MCF 10A (cell line): Measurements from ENCODE around the gene HSD17B8. TPM values are rescaled to one million over a fixed set of nuclear protein-coding genes. Genes with fewer than 3 reads are reported as not detected.

Experiments used
- BruUV-seq: library from RNA; stranded (reverse); fragments of 400-500 nt; replicated peaks from 2 replicates; lab custom pipeline; 2021; lab: Mats Ljungman, UMichigan
- CTCF ChIA-PET: fragments of 300-600 bp; sonication (Branson Sonifier 250); formaldehyde crosslinking; extraction: SDS; loops from one replicate; lab custom pipeline; 2021; ENCODE audit warnings: antibody characterized with exemption, inconsistent platforms; lab: Yijun Ruan, JAX
- POLR2A ChIA-PET: fragments of 300-600, 350-650 bp; sonication (Branson Sonifier 250); formaldehyde crosslinking; extraction: SDS; loops from one replicate; lab custom pipeline; 2020; ENCODE audit warnings: antibody characterized with exemption, inconsistent platforms; lab: Yijun Ruan, JAX
- DNase-seq: peaks from one replicate; pipeline ENCODE4 v3.0.0-alpha.2; 2018; ENCODE audit not compliant: unreplicated experiment
- H3K27ac Mint-ChIP-seq: one replicate; pipeline ENCODE4 v1.8.0; 2022; ENCODE audit warnings: mild to moderate bottlenecking, low read depth, mixed read lengths; ENCODE audit not compliant: unreplicated experiment
- H3K27me3 Mint-ChIP-seq: one replicate; pipeline ENCODE4 v1.8.0; 2022; ENCODE audit warnings: mixed read lengths; ENCODE audit not compliant: insufficient read depth, unreplicated experiment
- H3K36me3 Mint-ChIP-seq: one replicate; pipeline ENCODE4 v1.8.0; 2022; ENCODE audit warnings: mild to moderate bottlenecking, moderate library complexity, mixed read lengths; ENCODE audit not compliant: insufficient read depth, unreplicated experiment
- H3K4me1 Mint-ChIP-seq: one replicate; pipeline ENCODE4 v1.8.0; 2022; ENCODE audit warnings: mixed read lengths; ENCODE audit not compliant: insufficient read depth, unreplicated experiment
- H3K4me3 Mint-ChIP-seq: one replicate; pipeline ENCODE4 v1.8.0; 2022; ENCODE audit warnings: mild to moderate bottlenecking, moderate library complexity, mixed read lengths; ENCODE audit not compliant: unreplicated experiment
- H3K9me3 Mint-ChIP-seq: one replicate; pipeline ENCODE4 v1.8.0; 2022; ENCODE audit warnings: mixed read lengths; ENCODE audit not compliant: unreplicated experiment
- intact Hi-C: fragments of 100-400 bp; cut with micrococcal nuclease; formaldehyde crosslinking; loops from 2 replicates; pipeline ENCODE4 v1.14.1; 2022
- total RNA-seq: library from RNA; stranded (reverse); gene quantifications from 2 replicates; pipeline ENCODE4 v1.2.3, GENCODE V29; 2022
- TF ChIP-seq, protein P1 (sequence below): fragments of 200-600 bp; IDR thresholded peaks from one replicate; pipeline ENCODE4 v1.8.0; 2022; ENCODE audit warnings: antibody characterized with exemption, mild to moderate bottlenecking; ENCODE audit not compliant: unreplicated experiment

Gene HSD17B8
- total RNA-seq, 1 experiment from 2014 or later: 26.4 TPM

DNA sequence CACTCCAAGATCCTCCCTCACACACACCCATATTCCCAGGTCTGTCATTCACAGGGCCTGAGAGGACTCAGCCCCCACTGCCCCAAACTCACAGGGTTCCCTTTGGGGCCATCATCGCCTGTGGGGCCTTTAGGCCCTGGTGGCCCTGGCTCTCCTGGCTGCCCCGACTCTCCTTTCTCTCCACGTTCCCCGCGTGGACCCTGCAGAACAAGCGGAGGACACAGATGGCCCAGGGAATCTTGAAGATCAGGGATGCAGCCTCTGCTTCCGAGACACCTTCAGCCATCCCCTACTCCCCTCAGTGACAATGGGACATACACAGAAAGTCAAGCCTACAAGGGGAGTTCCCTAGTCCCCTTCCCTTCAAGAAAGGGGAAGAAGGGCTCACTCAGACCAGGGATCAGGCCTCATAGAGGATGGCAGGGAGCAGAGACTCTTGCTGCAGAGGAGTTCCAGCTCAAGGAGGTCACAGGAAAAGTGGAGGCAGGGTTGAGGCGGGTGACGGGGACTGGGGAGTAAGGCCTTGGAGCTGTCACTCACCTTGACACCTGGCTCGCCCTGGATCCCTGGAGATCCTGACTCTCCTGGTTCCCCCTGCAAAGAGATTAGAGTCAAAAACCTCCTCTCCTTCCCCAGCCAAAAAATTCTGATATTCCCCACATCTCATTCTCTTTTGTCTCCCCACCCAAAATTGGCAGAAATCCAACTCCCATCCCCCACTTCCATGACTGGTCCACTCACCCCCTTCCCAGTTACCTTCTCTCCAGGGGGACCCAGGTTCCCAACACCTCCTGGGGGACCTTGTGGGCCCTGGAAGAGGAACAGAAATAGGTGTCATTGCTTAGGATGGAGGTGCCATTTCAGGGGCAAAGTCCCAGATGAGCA, 34.9 kb upstream of the HSD17B8 start:
- Mint-ChIP-seq H3K27me3 (peaks cover 12% of the 10 kb centered on the region), H3K27ac (no peak overlapping the region), H3K9me3 (no peaks in the 10 kb centered on the region), H3K4me3 (no peak overlapping the region), H3K4me1 (no peaks in the 10 kb centered on the region), H3K36me3 (no peaks in the 10 kb centered on the region)
- TF ChIP-seq, protein P1, sequence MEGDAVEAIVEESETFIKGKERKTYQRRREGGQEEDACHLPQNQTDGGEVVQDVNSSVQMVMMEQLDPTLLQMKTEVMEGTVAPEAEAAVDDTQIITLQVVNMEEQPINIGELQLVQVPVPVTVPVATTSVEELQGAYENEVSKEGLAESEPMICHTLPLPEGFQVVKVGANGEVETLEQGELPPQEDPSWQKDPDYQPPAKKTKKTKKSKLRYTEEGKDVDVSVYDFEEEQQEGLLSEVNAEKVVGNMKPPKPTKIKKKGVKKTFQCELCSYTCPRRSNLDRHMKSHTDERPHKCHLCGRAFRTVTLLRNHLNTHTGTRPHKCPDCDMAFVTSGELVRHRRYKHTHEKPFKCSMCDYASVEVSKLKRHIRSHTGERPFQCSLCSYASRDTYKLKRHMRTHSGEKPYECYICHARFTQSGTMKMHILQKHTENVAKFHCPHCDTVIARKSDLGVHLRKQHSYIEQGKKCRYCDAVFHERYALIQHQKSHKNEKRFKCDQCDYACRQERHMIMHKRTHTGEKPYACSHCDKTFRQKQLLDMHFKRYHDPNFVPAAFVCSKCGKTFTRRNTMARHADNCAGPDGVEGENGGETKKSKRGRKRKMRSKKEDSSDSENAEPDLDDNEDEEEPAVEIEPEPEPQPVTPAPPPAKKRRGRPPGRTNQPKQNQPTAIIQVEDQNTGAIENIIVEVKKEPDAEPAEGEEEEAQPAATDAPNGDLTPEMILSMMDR: no peak
- CTCF ChIA-PET: no interaction called here
- BruUV-seq: no TSS peak
- POLR2A ChIA-PET: no interaction called here
- intact Hi-C loops: no loop called here
- DNase-seq: no peak

DNA sequence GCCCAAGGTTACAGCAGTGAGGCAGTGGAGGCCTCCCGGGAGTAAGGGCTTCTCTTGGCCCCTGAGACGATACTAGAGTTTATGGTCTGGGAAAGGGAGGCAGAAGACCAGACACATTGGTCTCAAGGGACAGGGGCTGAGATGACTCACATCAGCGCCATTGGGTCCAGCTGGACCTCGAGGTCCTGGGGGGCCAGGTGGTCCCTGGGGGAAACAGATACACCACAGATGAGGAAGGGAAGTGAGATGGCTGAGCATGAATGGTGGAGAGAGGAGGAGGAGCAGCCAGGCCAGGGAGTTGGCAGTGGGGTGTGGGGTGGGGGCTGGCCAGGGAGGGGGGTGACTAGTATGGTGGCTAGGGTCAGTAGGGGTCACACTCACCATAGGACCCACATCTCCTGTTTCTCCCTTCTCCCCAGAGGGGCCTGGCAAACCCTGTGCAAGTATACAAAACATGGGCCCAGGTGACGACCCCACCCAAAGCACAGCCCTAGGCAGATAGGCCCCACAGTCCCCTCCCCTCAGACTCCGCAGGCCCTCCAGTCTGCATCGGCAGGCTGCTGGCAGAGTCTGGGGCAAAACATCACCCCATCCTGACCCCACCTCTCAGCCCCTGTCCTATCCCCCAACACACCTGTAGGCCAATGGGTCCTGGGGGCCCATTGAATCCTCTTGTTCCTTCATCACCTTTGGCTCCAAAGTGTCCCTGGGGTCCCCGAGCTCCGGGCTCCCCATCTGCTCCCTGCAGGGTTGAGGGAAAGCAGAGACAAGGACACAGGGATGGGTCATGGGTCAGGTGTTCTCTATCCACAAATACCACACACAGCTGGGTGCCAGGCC, 34.1 kb upstream of the HSD17B8 start:
- BruUV-seq: no TSS peak
- Mint-ChIP-seq H3K36me3 (no peaks in the 10 kb centered on the region), H3K4me3 (no peak overlapping the region), H3K4me1 (no peaks in the 10 kb centered on the region), H3K27me3 (peaks cover 15% of the 10 kb centered on the region), H3K27ac (no peak overlapping the region), H3K9me3 (no peaks in the 10 kb centered on the region)
- intact Hi-C loops: no loop called here
- CTCF ChIA-PET: no interaction called here
- DNase-seq: no peak
- POLR2A ChIA-PET: no interaction called here
- TF ChIP-seq, protein P1: no peak

- no peak for DNase-seq
- TF ChIP-seq, protein P1: no peak
- Mint-ChIP-seq H3K36me3 (no peaks in the 10 kb centered on the region), H3K9me3 (no peaks in the 10 kb centered on the region), H3K4me1 (no peaks in the 10 kb centered on the region), H3K4me3 (no peak overlapping the region), H3K27me3 (peaks cover 15% of the 10 kb centered on the region), H3K27ac (no peak overlapping the region)
- ChIA-PET CTCF (interaction anchor here (1.1 to 1.6 kb wide), 3 partner anchors 26 to 237 kb away, joined by 3 to 4 read pairs (median 3); no protein-coding TSS in a partner anchor), POLR2A (no interaction called here)
- intact Hi-C loops: no loop called here
- BruUV-seq: no TSS peak
Observed at GRCh38 chr6:33171016-33171879, 33.2 kb upstream of the HSD17B8 start.
